IMR-90 (cell line): ENCODE measurements around the gene OXNAD1. TPM values are rescaled to one million over a fixed set of nuclear protein-coding genes. Genes with fewer than 3 reads are reported as not detected.

ENCODE experiments used
- ATAC-seq: fragments of 200-7000 bp; cut with Tn5 transposase; 2 replicates; pipeline ENCODE4 v1.9.1; 2020; ENCODE audit warnings: low read depth, mild to moderate bottlenecking, moderate library complexity
- BruUV-seq: library from RNA; stranded (reverse); fragments of 400-500 nt; replicated peaks from 2 replicates; lab custom pipeline; 2021; lab: Mats Ljungman, UMichigan
- CTCF ChIA-PET: fragments of 300-600 bp; formaldehyde crosslinking; extraction: SDS; loops from one replicate; lab custom pipeline; 2021; ENCODE audit warnings: antibody characterized with exemption; lab: Yijun Ruan, JAX
- POLR2A ChIA-PET: fragments of 300-600 bp; sonication (Branson Sonifier 250); formaldehyde crosslinking; loops from one replicate; lab custom pipeline; 2022; ENCODE audit warnings: antibody characterized with exemption; ENCODE audit not compliant: unreplicated experiment; lab: Charles Lee
- DNase-seq: peaks from one replicate; pipeline ENCODE4 v3.0.0; 2013
- H2AFZ ChIP-seq: replicated peaks from 2 replicates; pipeline ENCODE3; 2013; ENCODE audit warnings: low read length, mild to moderate bottlenecking; ENCODE audit not compliant: poor library complexity
- H2AK5ac ChIP-seq: 2 replicates; pipeline ENCODE4 v1.6.1; 2013; ENCODE audit warnings: low read depth, low read length, inconsistent platforms
- H2AK9ac ChIP-seq: replicated peaks from 2 replicates; pipeline ENCODE3; 2013; ENCODE audit warnings: mild to moderate bottlenecking, low read depth, low read length, moderate library complexity; ENCODE audit not compliant: poor library complexity
- H2BK120ac ChIP-seq: 2 replicates; pipeline ENCODE4 v1.6.1; 2013; ENCODE audit warnings: low read depth, low read length, inconsistent platforms
- H2BK15ac ChIP-seq: 3 replicates; pipeline ENCODE4 v1.6.1; 2013; ENCODE audit warnings: low read depth, low read length, inconsistent platforms
- H2BK20ac ChIP-seq: 2 replicates; pipeline ENCODE4 v1.6.1; 2013; ENCODE audit warnings: low read depth, mild to moderate bottlenecking, inconsistent platforms, low read length, moderate library complexity
- H2BK5ac ChIP-seq: 2 replicates; pipeline ENCODE4 v1.6.1; 2013; ENCODE audit warnings: mild to moderate bottlenecking, low read depth, low read length, inconsistent platforms; ENCODE audit not compliant: poor library complexity, severe bottlenecking
- H3K14ac ChIP-seq: replicated peaks from 2 replicates; pipeline ENCODE4 v1.6.1; 2013; ENCODE audit warnings: low read depth, low read length, inconsistent platforms
- H3K18ac ChIP-seq: 2 replicates; pipeline ENCODE4 v1.6.1; 2013; ENCODE audit warnings: low read depth, low read length, control low read depth
- H3K23ac ChIP-seq: 2 replicates; pipeline ENCODE4 v1.6.1; 2013; ENCODE audit warnings: low read depth, low read length, inconsistent platforms
- H3K27ac ChIP-seq: 2 replicates; pipeline ENCODE4 v1.5.1; 2013; ENCODE audit warnings: mild to moderate bottlenecking, control low read depth, low read length; ENCODE audit not compliant: insufficient read depth
- H3K27me3 ChIP-seq: 2 replicates; pipeline ENCODE4 v1.6.1; 2013; ENCODE audit warnings: low read length; ENCODE audit not compliant: control insufficient read depth, insufficient read depth
- H3K36me3 ChIP-seq: 2 replicates; pipeline ENCODE4 v1.6.1; 2013; ENCODE audit warnings: low read length, mixed read lengths; ENCODE audit not compliant: control insufficient read depth, insufficient read depth
- H3K4ac ChIP-seq: 2 replicates; pipeline ENCODE4 v1.6.1; 2013; ENCODE audit warnings: low read depth, low read length, inconsistent platforms
- H3K4me1 ChIP-seq: 2 replicates; pipeline ENCODE4 v1.6.1; 2013; ENCODE audit warnings: low read length, mixed read lengths; ENCODE audit not compliant: control insufficient read depth, insufficient read depth
- H3K4me2 ChIP-seq: 2 replicates; pipeline ENCODE4 v1.6.1; 2013; ENCODE audit warnings: low read depth, mild to moderate bottlenecking, control low read depth, low read length, moderate library complexity
- H3K4me3 ChIP-seq: 2 replicates; pipeline ENCODE4 v1.5.1; 2013; ENCODE audit warnings: low read depth, mild to moderate bottlenecking, control low read depth, low read length, moderate library complexity; ENCODE audit not compliant: insufficient read depth
- H3K56ac ChIP-seq: 2 replicates; pipeline ENCODE4 v1.6.1; 2013; ENCODE audit warnings: low read length, inconsistent platforms; ENCODE audit not compliant: insufficient read depth; ENCODE audit errors: extremely low read depth
- H3K79me1 ChIP-seq, 2 experiments: 2 replicates each; pipeline ENCODE4 v1.6.1; 2013; ENCODE audit warnings: low read length in 2 of 2, inconsistent platforms in 1 of 2, low read depth in 1 of 2
- H3K9ac ChIP-seq: 2 replicates; pipeline ENCODE4 v1.6.1; 2013; ENCODE audit warnings: low read depth, low read length, control low read depth
- H3K9me1 ChIP-seq: 2 replicates; pipeline ENCODE4 v1.6.1; 2013; ENCODE audit warnings: low read length, inconsistent platforms; ENCODE audit not compliant: insufficient read depth
- H3K9me3 ChIP-seq: 2 replicates; pipeline ENCODE4 v1.6.1; 2013; ENCODE audit warnings: low read length; ENCODE audit not compliant: control insufficient read depth, insufficient read depth
- H4K20me1 ChIP-seq: 2 replicates; pipeline ENCODE4 v1.6.1; 2013; ENCODE audit warnings: low read length, inconsistent platforms; ENCODE audit not compliant: insufficient read depth
- H4K5ac ChIP-seq: 2 replicates; pipeline ENCODE4 v1.6.1; 2013; ENCODE audit warnings: mild to moderate bottlenecking, low read depth, low read length, control low read depth
- H4K8ac ChIP-seq, 2 experiments: 2 replicates each; pipeline ENCODE4 v1.6.1; 2013; ENCODE audit warnings: low read depth in 2 of 2, low read length in 2 of 2, control low read depth in 1 of 2, inconsistent platforms in 1 of 2
- H4K91ac ChIP-seq: 2 replicates; pipeline ENCODE4 v1.6.1; 2013; ENCODE audit warnings: low read depth, low read length, inconsistent platforms; ENCODE audit not compliant: insufficient read depth
- BHLHE40 ChIP-seq: fragments of 150-350 bp; IDR thresholded peaks from 2 replicates; pipeline ENCODE4 v1.6.1; 2016; ENCODE audit warnings: mild to moderate bottlenecking, low read depth, low read length
- CEBPB ChIP-seq: IDR thresholded peaks from 2 replicates; pipeline ENCODE4 v1.6.1; 2012; ENCODE audit warnings: low read depth, low read length, improper control_type of control experiment
- FOS ChIP-seq: fragments of 150-350 bp; IDR thresholded peaks from 2 replicates; pipeline ENCODE4 v1.6.1; 2016; ENCODE audit warnings: low read depth, low read length
- MAFK ChIP-seq: IDR thresholded peaks from 2 replicates; pipeline ENCODE4 v1.6.1; 2012; ENCODE audit warnings: low read depth, low read length, improper control_type of control experiment
- MXI1 ChIP-seq: IDR thresholded peaks from 2 replicates; pipeline ENCODE4 v1.6.1; 2012; ENCODE audit warnings: low read depth, mild to moderate bottlenecking, low read length, moderate library complexity, borderline replicate concordance
- NFE2L2 ChIP-seq: fragments of 150-350 bp; IDR thresholded peaks from 2 replicates; pipeline ENCODE4 v1.6.1; 2016; ENCODE audit warnings: low read depth, mild to moderate bottlenecking, low read length
- POLR2A ChIP-seq: IDR thresholded peaks from 2 replicates; pipeline ENCODE4 v1.6.1; 2012; ENCODE audit warnings: mild to moderate bottlenecking, low read depth, low read length
- RAD21 ChIP-seq: IDR thresholded peaks from 2 replicates; pipeline ENCODE4 v1.6.1; 2012; ENCODE audit warnings: low read length, improper control_type of control experiment
- RCOR1 ChIP-seq: IDR thresholded peaks from 2 replicates; pipeline ENCODE4 v1.6.1; 2012; ENCODE audit warnings: mild to moderate bottlenecking, low read length, improper control_type of control experiment; ENCODE audit not compliant: insufficient replicate concordance
- RFX5 ChIP-seq: IDR thresholded peaks from 2 replicates; pipeline ENCODE4 v1.8.0; 2012; ENCODE audit warnings: low read depth, mild to moderate bottlenecking, low read length, moderate library complexity
- SMC3 ChIP-seq: fragments of 150-350 bp; IDR thresholded peaks from 2 replicates; pipeline ENCODE4 v1.6.1; 2016; ENCODE audit warnings: low read depth, mild to moderate bottlenecking, antibody characterized with exemption, low read length, moderate library complexity
- WGBS, 2 experiments: methylation state at CpG; one replicate each; pipeline versions ENCODE4 v1.1.5 to v1.1.7; 2013; ENCODE audit warnings: missing lambda C conversion rate in 2 of 2; ENCODE audit not compliant: insufficient read length in 1 of 2; ENCODE audit errors: extremely low coverage in 2 of 2; 5-methylcytosine and 5-hydroxymethylcytosine counted together
- dilution Hi-C: fragments of 300-500 bp; cut with HindIII; formaldehyde crosslinking; loops from one replicate; pipeline ENCODE4 v1.14.3; 2018; ENCODE audit warnings: low sequenced_read_pairs; ENCODE audit not compliant: unreplicated experiment
- in situ Hi-C: fragments of 300-500 bp; cut with MboI; formaldehyde crosslinking; loops from 3 replicates; pipeline ENCODE4 v1.14.3; 2019; ENCODE audit warnings: low sequenced_read_pairs, inconsistent platforms, mixed read lengths
- intact Hi-C: fragments of 100-400 bp; cut with micrococcal nuclease; formaldehyde crosslinking; loops from 2 replicates; pipeline ENCODE4 v1.10.0; 2022
- polyA plus RNA-seq, 3 experiments: library from polyadenylated mRNA; depleted of rRNA; stranded (reverse); fragments of >200 nt; gene quantifications; 2 replicates each; pipeline ENCODE4 v1.2.3, GENCODE V29; 2012; ENCODE audit warnings: low replicate concordance in 1 of 3
- total RNA-seq: library from RNA; depleted of rRNA; stranded (reverse); fragments of >200 nt; gene quantifications from 2 replicates; pipeline ENCODE4 v1.2.3, GENCODE V29; 2012

The OXNAD1 gene
- total and polyA plus RNA-seq, 2 of the 4 experiments (the other 2 are of a cell fraction) = 6.2 to 11.3 TPM

DNA sequence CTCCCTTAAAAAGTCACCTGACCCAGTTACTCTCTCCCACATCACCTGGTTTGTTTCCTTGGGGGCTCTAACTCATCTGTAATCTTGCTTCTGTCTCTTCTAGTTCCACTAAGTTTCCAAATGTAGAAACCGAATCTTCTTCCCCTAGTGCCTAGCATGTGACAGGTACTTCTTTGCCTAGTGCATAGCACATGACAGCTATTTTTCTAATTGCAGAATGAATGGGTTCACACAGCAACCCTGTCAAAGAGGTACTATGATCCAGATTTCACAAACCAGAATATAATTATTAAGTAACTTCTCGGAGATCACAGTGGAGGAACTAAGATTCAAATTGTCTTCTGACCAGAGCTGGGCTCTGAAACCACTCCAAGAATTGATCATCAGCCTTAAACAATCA lies 7.7 kb upstream of the OXNAD1 start:
- Histone ChIP-seq H3K56ac (no peak overlapping the region), H3K4me2 (no peak overlapping the region), H3K27me3 (no peaks in the 10 kb centered on the region), H3K23ac (no peak overlapping the region), H3K79me1 (peaks cover 22% of the 10 kb centered on the region in 2 experiments), H3K4ac (no peak overlapping the region), H2BK120ac (no peak overlapping the region), H3K4me3 (no peak overlapping the region), H3K27ac (no peak overlapping the region), H4K8ac (no peak overlapping the region), H3K14ac (no peak overlapping the region), H2AFZ (no peak overlapping the region), H2BK20ac (no peak overlapping the region), H2AK5ac (no peak overlapping the region), H2BK5ac (no peak overlapping the region), H4K20me1 (no peaks in the 10 kb centered on the region), H4K5ac (no peak overlapping the region), H3K9me3 (no peaks in the 10 kb centered on the region), H2AK9ac (no peak overlapping the region), H3K4me1 (no peaks in the 10 kb centered on the region), H3K9ac (no peak overlapping the region), H3K18ac (no peak overlapping the region), H3K9me1 (no peaks in the 10 kb centered on the region; the same call in 1 of the 2 replicates), H3K36me3 (peaks cover 5% of the 10 kb centered on the region), H2BK15ac (no peak overlapping the region), H4K91ac (no peak overlapping the region)
- POLR2A ChIA-PET = no interaction called here
- CTCF ChIA-PET = no interaction called here
- TF ChIP-seq NFE2L2 = no peak
- no peak for TF ChIP-seq RCOR1
- no peak for TF ChIP-seq RAD21
- TF ChIP-seq MXI1 = no peak
- no peak for TF ChIP-seq BHLHE40
- no peak for TF ChIP-seq MAFK
- TF ChIP-seq RFX5 = no peak
- TF ChIP-seq FOS = no peak
- no peak for TF ChIP-seq CEBPB
- no peak for TF ChIP-seq SMC3
- no peak for TF ChIP-seq POLR2A
- dilution Hi-C loops = no loop called here
- DNase-seq = no peak
- in situ Hi-C loops = no loop called here
- no peak for ATAC-seq
- BruUV-seq = no TSS peak
- intact Hi-C loops = no loop called here
- 80% methylated on average over 1 of the region's 2 CpGs; no CpG with 5 or more reads in 1 of the 2 experiments for WGBS, 2 experiments
